GM12865 (cell line): ENCODE measurements around the gene PLEKHS1.

Experiments used
- DNase-seq: peaks from one replicate; pipeline ENCODE4 v3.0.0; 2010; ENCODE audit warnings: low read depth
- H3K4me3 ChIP-seq: 2 replicates; pipeline ENCODE4 v1.5.1; 2011; ENCODE audit warnings: mild to moderate bottlenecking, low read depth, low read length, control low read depth
- CTCF ChIP-seq: IDR thresholded peaks from 2 replicates; pipeline ENCODE4 v1.5.1; 2011; ENCODE audit warnings: low read length, control low read depth, low read depth, inconsistent platforms; ENCODE audit not compliant: insufficient read depth; ENCODE audit errors: missing control alignments

The PLEKHS1 gene

GRCh38 chr10:113753020-113753692 is 1.7 kb downstream of the PLEKHS1 start:
- TF ChIP-seq CTCF: no peak
- no peak overlapping the region for H3K4me3 ChIP-seq
- DNase-seq: no peak

DNA sequence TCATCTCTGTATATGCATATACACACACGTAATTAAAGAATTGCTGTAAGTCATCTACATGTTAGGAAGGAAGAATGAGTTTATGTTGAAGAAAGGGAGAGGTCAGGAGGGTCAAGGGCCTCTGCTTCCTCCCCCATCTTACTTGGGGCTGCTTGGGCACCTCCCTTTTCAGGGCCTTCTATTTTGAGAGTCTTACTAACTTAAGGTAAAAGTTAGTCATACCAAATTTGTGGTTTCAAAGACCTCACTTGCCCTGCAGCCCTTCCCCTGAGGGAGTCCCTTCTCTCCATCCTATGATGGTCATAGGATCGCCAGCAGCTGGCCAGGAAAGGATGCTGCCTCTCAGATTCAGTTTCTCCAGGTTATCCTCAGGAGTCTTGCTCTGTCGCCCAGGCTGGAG is 2.6 kb downstream of the PLEKHS1 start:
- H3K4me3 ChIP-seq: no peak overlapping the region
- no peak for DNase-seq
- no peak for TF ChIP-seq CTCF

DNA sequence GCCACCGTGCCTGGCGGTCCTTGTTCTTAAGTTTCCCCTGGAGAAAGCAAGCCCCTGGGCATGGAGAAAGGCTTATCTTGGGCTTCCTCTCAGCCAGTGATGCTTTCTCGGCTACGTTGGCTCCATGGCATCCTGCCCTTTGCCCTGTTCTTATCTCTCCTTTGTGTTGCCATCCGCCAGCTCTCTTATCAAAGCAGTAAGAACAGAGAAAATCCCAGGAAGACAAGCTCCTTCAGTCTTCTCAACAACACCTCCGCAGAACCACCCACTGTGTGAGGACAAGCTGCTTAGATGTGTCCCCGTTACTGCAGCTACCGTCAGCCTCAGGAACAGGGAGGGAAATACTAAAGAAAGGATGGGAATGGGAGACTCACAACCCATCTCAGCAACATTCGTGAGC is 3.3 kb downstream of the PLEKHS1 start:
- no peak for DNase-seq
- TF ChIP-seq CTCF: no peak
- H3K4me3 ChIP-seq: no peak overlapping the region

GRCh38 chr10:113756940-113757543 is 5.6 kb downstream of the PLEKHS1 start:
- H3K4me3 ChIP-seq: no peak overlapping the region
- TF ChIP-seq CTCF: no peak
- DNase-seq: no peak

- no peak for DNase-seq
- H3K4me3 ChIP-seq: no peak overlapping the region
- TF ChIP-seq CTCF: no peak
Observed at GRCh38 chr10:113762083-113762482, 10.6 kb downstream of the PLEKHS1 start.

DNA sequence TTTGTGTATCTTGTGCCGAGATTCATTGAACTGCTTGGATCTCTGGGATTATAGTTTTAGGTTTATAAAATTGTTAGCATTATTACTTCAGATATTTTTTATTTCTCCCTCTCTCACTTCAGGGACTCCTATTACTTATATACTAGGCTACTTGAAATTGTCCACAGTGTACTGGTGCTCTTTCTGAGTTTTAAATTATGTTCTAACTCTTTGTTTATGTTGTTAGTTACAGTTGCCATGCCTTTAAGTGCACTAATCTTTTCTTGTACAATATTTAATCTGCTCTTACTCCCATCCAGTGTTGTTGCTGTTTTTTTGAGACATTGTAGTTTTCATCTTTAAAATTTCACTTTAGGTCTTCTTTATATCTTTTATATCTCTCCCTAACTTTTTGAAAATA is 13.1 kb downstream of the PLEKHS1 start:
- no peak for TF ChIP-seq CTCF
- H3K4me3 ChIP-seq: no peak overlapping the region
- no peak for DNase-seq

GRCh38 chr10:113765910-113766309 is 14.4 kb downstream of the PLEKHS1 start:
- DNase-seq: no peak
- no peak for TF ChIP-seq CTCF
- no peak overlapping the region for H3K4me3 ChIP-seq
